DND-41 (cell line): ENCODE results near the gene PIK3R2.

Source experiments
- ATAC-seq: fragments of 200-7000 bp; cut with Tn5 transposase; 3 replicates; pipeline ENCODE4 v1.9.1; 2021; ENCODE audit warnings: low read depth; ENCODE audit not compliant: insufficient read depth
- DNase-seq: peaks from one replicate; pipeline ENCODE4 v3.0.0-alpha.2; 2020
- H2AFZ ChIP-seq: 2 replicates; pipeline ENCODE4 v1.6.0; 2012; ENCODE audit warnings: low read depth, low read length
- H3K27ac ChIP-seq: 2 replicates; pipeline ENCODE4 v1.5.1; 2012; ENCODE audit warnings: low read length, inconsistent platforms
- H3K27me3 ChIP-seq: fragments of 200-600 bp; sonication (generic); 2 replicates; pipeline ENCODE4 v1.6.0; 2012; ENCODE audit warnings: low read length, mild to moderate bottlenecking, inconsistent platforms; ENCODE audit not compliant: insufficient read depth, poor library complexity
- H3K36me3 ChIP-seq: 2 replicates; pipeline ENCODE4 v1.5.1; 2012; ENCODE audit warnings: low read length, inconsistent platforms; ENCODE audit not compliant: insufficient read depth
- H3K4me1 ChIP-seq: 2 replicates; pipeline ENCODE4 v1.5.1; 2012; ENCODE audit warnings: mild to moderate bottlenecking, low read length; ENCODE audit not compliant: insufficient read depth
- H3K4me2 ChIP-seq: 2 replicates; pipeline ENCODE4 v1.6.0; 2012; ENCODE audit warnings: mild to moderate bottlenecking, moderate library complexity, low read length, inconsistent platforms; ENCODE audit not compliant: insufficient read depth
- H3K4me3 ChIP-seq, 2 experiments: fragments of 200-600 bp in 1 of 2; shearing (Covaris generic) in 1 of 2; 2 replicates each; pipeline ENCODE4 v1.5.1; 2012 to 2016; ENCODE audit warnings: inconsistent platforms in 2 of 2, low read length in 2 of 2, mild to moderate bottlenecking in 2 of 2, low read depth in 1 of 2, moderate library complexity in 1 of 2
- H3K79me2 ChIP-seq: 2 replicates; pipeline ENCODE4 v1.6.0; 2012; ENCODE audit warnings: low read length, inconsistent platforms; ENCODE audit not compliant: insufficient read depth
- H3K9ac ChIP-seq: 2 replicates; pipeline ENCODE4 v1.6.0; 2012; ENCODE audit warnings: low read depth, mild to moderate bottlenecking, inconsistent platforms, low read length, moderate library complexity
- H3K9me3 ChIP-seq: 2 replicates; pipeline ENCODE4 v1.5.1; 2012; ENCODE audit warnings: low read length, moderate library complexity, mild to moderate bottlenecking, inconsistent platforms; ENCODE audit not compliant: insufficient read depth, severe bottlenecking
- H4K20me1 ChIP-seq: 2 replicates; pipeline ENCODE4 v1.6.0; 2012; ENCODE audit warnings: low read length; ENCODE audit not compliant: insufficient read depth
- CTCF ChIP-seq: IDR thresholded peaks from 2 replicates; pipeline ENCODE4 v1.5.1; 2012; ENCODE audit warnings: borderline replicate concordance, low read length, moderate library complexity, mild to moderate bottlenecking; ENCODE audit not compliant: poor library complexity, severe bottlenecking; ENCODE audit errors: extremely low read depth
- EZH2 ChIP-seq: IDR thresholded peaks from 3 replicates; pipeline ENCODE4 v1.6.1; 2012; ENCODE audit warnings: borderline replicate concordance, low read depth, mild to moderate bottlenecking, moderate library complexity, low read length, inconsistent platforms; ENCODE audit not compliant: severe bottlenecking

The PIK3R2 gene

GRCh38 chr19:18160971-18161635 is 8.1 kb downstream of the PIK3R2 start:
- DNase-seq, result peak; percentile 74
- no peak for TF ChIP-seq EZH2
- peak; percentile 67 for TF ChIP-seq CTCF
- Histone ChIP-seq H3K4me2 (peak overlapping the region; percentile 74), H3K9ac (peak overlapping the region; percentile 58), H3K4me3 (peak overlapping the region in 1 of 2 experiments; percentile 53; a peak in 2 of 4 replicates), H3K36me3 (peaks cover 54% of the 10 kb centered on the region), H3K4me1 (peaks cover 16% of the 10 kb centered on the region), H4K20me1 (peaks cover 19% of the 10 kb centered on the region), H2AFZ (peak overlapping the region; percentile 63; the same call in 1 of the 2 replicates), H3K9me3 (no peaks in the 10 kb centered on the region), H3K27me3 (no peaks in the 10 kb centered on the region), H3K79me2 (no peaks in the 10 kb centered on the region; the same call in 1 of the 2 replicates), H3K27ac (peak overlapping the region; percentile 50)
- ATAC-seq, result peak; percentile 89

GRCh38 chr19:18161636-18162002 is 8.7 kb downstream of the PIK3R2 start:
- Histone ChIP-seq H3K9ac (peak overlapping the region; percentile 0; the same call in 1 of the 2 replicates), H4K20me1 (peaks cover 16% of the 10 kb centered on the region), H3K27me3 (no peaks in the 10 kb centered on the region), H3K36me3 (peaks cover 51% of the 10 kb centered on the region), H3K9me3 (no peaks in the 10 kb centered on the region), H3K4me1 (peaks cover 16% of the 10 kb centered on the region), H3K4me3 (peak overlapping the region in 1 of 2 experiments; percentile 52; a peak in 2 of 4 replicates), H3K4me2 (peak overlapping the region; percentile 74), H2AFZ (no peak overlapping the region; the same call in 1 of the 2 replicates), H3K27ac (no peak overlapping the region; the same call in 1 of the 2 replicates), H3K79me2 (no peaks in the 10 kb centered on the region)
- ATAC-seq (no peak), DNase-seq (no peak)
- TF ChIP-seq EZH2, result no peak
- TF ChIP-seq CTCF, result no peak

GRCh38 chr19:18164072-18164471 is 11.1 kb downstream of the PIK3R2 start:
- Histone ChIP-seq H3K4me1 (peaks cover 16% of the 10 kb centered on the region), H3K36me3 (peaks cover 67% of the 10 kb centered on the region), H3K9me3 (no peaks in the 10 kb centered on the region), H3K27me3 (no peaks in the 10 kb centered on the region), H3K79me2 (no peaks in the 10 kb centered on the region), H3K9ac (no peak overlapping the region), H2AFZ (no peak overlapping the region), H3K27ac (no peak overlapping the region), H4K20me1 (peaks cover 9% of the 10 kb centered on the region), H3K4me3 (no peak overlapping the region), H3K4me2 (no peak overlapping the region)
- TF ChIP-seq EZH2 (no peak), CTCF (no peak)
- ATAC-seq, result no peak
- DNase-seq, result no peak
